Keratinocyte (primary cell): ENCODE measurements around the gene LGALS16. TPM values are rescaled to one million over a fixed set of nuclear protein-coding genes. Genes with fewer than 3 reads are reported as not detected.

Source experiments
- DNase-seq: peaks from one replicate; pipeline ENCODE4 v3.0.0-alpha.2; 2011; ENCODE audit warnings: low read depth, missing footprints, low spot score
- FAIRE-seq: peaks from 2 replicates; lab custom pipeline; 2011; peaks lifted over from hg19 to GRCh38; lab: Jason Lieb, UNC
- H2AFZ ChIP-seq: 2 replicates; pipeline ENCODE4 v1.6.0; 2012; ENCODE audit warnings: low read length, control low read depth, inconsistent platforms; ENCODE audit not compliant: control insufficient read depth
- H3K27ac ChIP-seq: 2 replicates; pipeline ENCODE4 v1.5.1; 2011; ENCODE audit warnings: low read length; ENCODE audit not compliant: control insufficient read depth, insufficient read depth
- H3K27me3 ChIP-seq: 3 replicates; pipeline ENCODE4 v1.6.0; 2011; ENCODE audit warnings: low read length; ENCODE audit not compliant: control insufficient read depth, insufficient read depth; ENCODE audit errors: extremely low read depth
- H3K36me3 ChIP-seq, 2 experiments: 2 replicates in 1 of 2; 3 replicates in 1 of 2; pipeline ENCODE4 v1.5.1; 2011; ENCODE audit warnings: low read length in 2 of 2, mild to moderate bottlenecking in 1 of 2; ENCODE audit not compliant: control insufficient read depth in 2 of 2, insufficient read depth in 2 of 2; ENCODE audit errors: extremely low read depth in 1 of 2
- H3K4me1 ChIP-seq: 3 replicates; pipeline ENCODE4 v1.5.1; 2011; ENCODE audit warnings: low read length; ENCODE audit not compliant: control insufficient read depth, insufficient read depth; ENCODE audit errors: extremely low read depth
- H3K4me2 ChIP-seq: 3 replicates; pipeline ENCODE4 v1.6.0; 2011; ENCODE audit warnings: low read depth, low read length; ENCODE audit not compliant: control insufficient read depth, insufficient read depth; ENCODE audit errors: extremely low read depth
- H3K4me3 ChIP-seq, 3 experiments: fragments of 200-600 bp in 1 of 3; sonication (generic) in 1 of 3; 2 replicates in 2 of 3; 3 replicates in 1 of 3; pipeline ENCODE4 v1.5.1; 2011 to 2016; ENCODE audit warnings: low read length in 3 of 3, mild to moderate bottlenecking in 3 of 3, control low read depth in 2 of 3, inconsistent platforms in 1 of 3, low read depth in 1 of 3, mixed read lengths in 1 of 3, mixed run types in 1 of 3, moderate library complexity in 1 of 3; ENCODE audit not compliant: control insufficient read depth in 2 of 3, insufficient read depth in 2 of 3; ENCODE audit errors: extremely low read depth in 1 of 3
- H3K79me2 ChIP-seq: 2 replicates; pipeline ENCODE4 v1.6.0; 2012; ENCODE audit warnings: low read length; ENCODE audit not compliant: control insufficient read depth, insufficient read depth
- H3K9ac ChIP-seq: 3 replicates; pipeline ENCODE4 v1.6.0; 2011; ENCODE audit warnings: low read length; ENCODE audit not compliant: control insufficient read depth, insufficient read depth; ENCODE audit errors: extremely low read depth
- H3K9me1 ChIP-seq: 3 replicates; pipeline ENCODE4 v1.6.0; 2011; ENCODE audit warnings: low read length; ENCODE audit not compliant: control insufficient read depth, insufficient read depth; ENCODE audit errors: extremely low read depth
- H3K9me3 ChIP-seq: 2 replicates; pipeline ENCODE4 v1.5.1; 2012; ENCODE audit warnings: low read depth, low read length; ENCODE audit not compliant: control insufficient read depth
- H4K20me1 ChIP-seq: 3 replicates; pipeline ENCODE4 v1.6.0; 2011; ENCODE audit warnings: low read length; ENCODE audit not compliant: control insufficient read depth, insufficient read depth; ENCODE audit errors: extremely low read depth
- EZH2 ChIP-seq: IDR thresholded peaks from one replicate; pipeline ENCODE4 v1.6.1; 2012; ENCODE audit warnings: inconsistent platforms, mild to moderate bottlenecking, low read length, moderate library complexity
- dilution Hi-C: fragments of 300-500 bp; cut with MboI; formaldehyde crosslinking; loops from one replicate; pipeline ENCODE4 v1.7.0; 2020; ENCODE audit warnings: low sequenced_read_pairs; ENCODE audit not compliant: extremely low pct_ligation_motif_present
- polyA plus RNA-seq, 5 experiments: library from polyadenylated mRNA; depleted of rRNA in 3 of 5; stranded (reverse) in 3 of 5; stranded (forward) in 1 of 5; unstranded in 1 of 5; fragments of >200 nt; gene quantifications; 1 replicate in 1 of 5; 2 replicates in 3 of 5; 3 replicates in 1 of 5; pipeline versions ENCODE4 v1.2.1 to v1.2.3, GENCODE V29; 2011 to 2012; ENCODE audit warnings: missing spikeins in 2 of 5, low read depth in 1 of 5, low replicate concordance in 1 of 5
- TF ChIP-seq, protein P1 (sequence below), 3 experiments: IDR thresholded peaks in 1 of 3; conservative IDR thresholded peaks in 1 of 3; optimal IDR thresholded peaks in 1 of 3; 2 replicates in 2 of 3; 3 replicates in 1 of 3; pipeline versions ENCODE3 to v1.5.1; 2011; ENCODE audit warnings: low read length in 3 of 3, mild to moderate bottlenecking in 3 of 3, moderate library complexity in 2 of 3, control low read depth in 1 of 3, inconsistent platforms in 1 of 3; ENCODE audit not compliant: insufficient read depth in 2 of 3; ENCODE audit errors: extremely low read depth in 1 of 3

Gene LGALS16
- polyA plus RNA-seq, 1 donor (not counting 4 experiments of a cell fraction or from before 2014, with no cell fraction given) = not detected

DNA sequence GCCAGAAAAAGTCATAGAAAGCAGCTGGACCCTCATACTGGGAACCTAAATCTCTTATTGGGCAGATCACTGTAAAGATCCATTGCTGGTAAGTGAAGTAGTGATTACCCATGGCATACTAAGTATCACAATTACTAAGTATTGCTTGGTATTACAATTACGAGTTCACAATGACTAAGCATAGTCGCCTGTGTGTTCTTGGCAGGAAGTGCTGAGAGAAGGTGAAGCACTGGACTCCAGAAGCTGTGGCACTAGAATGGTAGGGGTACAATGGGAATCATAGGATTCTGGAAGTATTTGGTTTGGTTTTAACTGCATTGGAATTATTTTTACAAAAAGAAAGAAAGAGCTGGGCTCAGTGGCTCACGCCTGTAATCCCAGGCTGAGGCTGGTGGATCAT is 20.3 kb downstream of the LGALS16 start:
- no peak for TF ChIP-seq EZH2
- TF ChIP-seq, protein P1, sequence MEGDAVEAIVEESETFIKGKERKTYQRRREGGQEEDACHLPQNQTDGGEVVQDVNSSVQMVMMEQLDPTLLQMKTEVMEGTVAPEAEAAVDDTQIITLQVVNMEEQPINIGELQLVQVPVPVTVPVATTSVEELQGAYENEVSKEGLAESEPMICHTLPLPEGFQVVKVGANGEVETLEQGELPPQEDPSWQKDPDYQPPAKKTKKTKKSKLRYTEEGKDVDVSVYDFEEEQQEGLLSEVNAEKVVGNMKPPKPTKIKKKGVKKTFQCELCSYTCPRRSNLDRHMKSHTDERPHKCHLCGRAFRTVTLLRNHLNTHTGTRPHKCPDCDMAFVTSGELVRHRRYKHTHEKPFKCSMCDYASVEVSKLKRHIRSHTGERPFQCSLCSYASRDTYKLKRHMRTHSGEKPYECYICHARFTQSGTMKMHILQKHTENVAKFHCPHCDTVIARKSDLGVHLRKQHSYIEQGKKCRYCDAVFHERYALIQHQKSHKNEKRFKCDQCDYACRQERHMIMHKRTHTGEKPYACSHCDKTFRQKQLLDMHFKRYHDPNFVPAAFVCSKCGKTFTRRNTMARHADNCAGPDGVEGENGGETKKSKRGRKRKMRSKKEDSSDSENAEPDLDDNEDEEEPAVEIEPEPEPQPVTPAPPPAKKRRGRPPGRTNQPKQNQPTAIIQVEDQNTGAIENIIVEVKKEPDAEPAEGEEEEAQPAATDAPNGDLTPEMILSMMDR (optimal IDR thresholded peaks at IDR 0.05 in 1 of 3, IDR thresholded peaks at IDR 0.05 in 1 of 3, conservative IDR thresholded peaks at IDR 0.05 in 1 of 3; ENCODE audit: extremely low read depth in 1 of 3, insufficient read depth in 2 of 3, low read length in 3 of 3) = no peak
- Histone ChIP-seq H3K79me2 (no peaks in the 10 kb centered on the region), H3K27ac (no peak overlapping the region), H3K27me3 (no peaks in the 10 kb centered on the region), H3K4me3 (no peak overlapping the region), H3K9me1 (no peaks in the 10 kb centered on the region), H3K36me3 (no peaks in the 10 kb centered on the region), H3K9me3 (no peaks in the 10 kb centered on the region), H2AFZ (no peak overlapping the region), H3K9ac (no peak overlapping the region), H3K4me2 (no peak overlapping the region), H4K20me1 (no peaks in the 10 kb centered on the region), H3K4me1 (no peaks in the 10 kb centered on the region)
- FAIRE-seq (no peak), DNase-seq (no peak)
- dilution Hi-C loops = no loop called here

DNA sequence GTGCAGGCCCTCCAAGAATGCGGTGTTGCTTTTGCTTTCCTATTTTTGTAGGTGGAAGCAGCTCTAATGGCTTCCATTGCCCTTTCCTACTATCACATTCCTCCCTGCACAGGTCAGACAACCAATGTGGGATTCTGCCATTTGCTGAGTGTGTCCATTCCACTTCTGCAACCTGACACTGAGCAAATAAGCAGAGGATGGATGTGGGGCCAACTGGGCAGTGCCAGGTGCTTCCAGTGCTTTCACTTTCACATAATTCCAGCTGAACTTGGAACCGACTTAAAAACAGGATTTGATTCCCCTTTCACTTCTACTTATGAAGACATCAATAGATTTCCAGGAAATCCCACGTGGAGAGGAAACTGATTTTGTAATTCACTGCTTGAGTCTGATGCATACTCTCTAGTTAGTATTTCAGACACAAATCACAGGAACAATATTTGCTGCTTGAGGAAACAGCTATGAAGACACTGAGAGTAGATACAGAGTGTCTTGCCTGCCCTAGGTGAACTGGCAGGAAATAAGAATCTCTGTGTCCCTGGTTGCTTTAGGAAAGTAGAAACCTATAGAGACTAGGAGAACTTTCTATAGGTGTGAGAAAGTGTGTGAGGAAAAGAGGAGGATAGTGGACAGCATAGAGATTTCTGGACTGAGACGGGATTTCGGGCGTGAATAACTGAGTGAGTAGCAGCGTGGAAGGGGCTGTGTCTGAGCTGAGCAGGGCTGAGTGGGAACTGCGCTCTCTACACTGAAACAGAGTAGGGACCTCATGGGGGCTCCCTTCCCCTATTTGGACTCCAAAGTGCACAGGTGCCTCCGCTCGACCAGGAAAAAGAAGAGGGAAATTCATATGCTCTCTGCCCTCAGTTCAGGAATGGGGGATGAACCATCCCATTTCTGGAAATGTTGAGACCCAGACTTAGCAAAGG is 22.5 kb downstream of the LGALS16 start:
- no peak for DNase-seq

More for the DNA sequence above, 22.5 kb downstream of the LGALS16 start:
- FAIRE-seq = no peak
- no peak overlapping the region for H3K4me2 ChIP-seq
- H3K36me3 ChIP-seq = no peaks in the 10 kb centered on the region
- H3K9ac ChIP-seq = no peak overlapping the region
- H3K4me3 ChIP-seq = no peak overlapping the region
- TF ChIP-seq EZH2 = no peak
- TF ChIP-seq, protein P1 (optimal IDR thresholded peaks at IDR 0.05 in 1 of 3, IDR thresholded peaks at IDR 0.05 in 1 of 3, conservative IDR thresholded peaks at IDR 0.05 in 1 of 3; ENCODE audit: extremely low read depth in 1 of 3, insufficient read depth in 2 of 3, low read length in 3 of 3) = no peak
- H3K27ac ChIP-seq = no peak overlapping the region
- no peaks in the 10 kb centered on the region for H3K27me3 ChIP-seq
- H2AFZ ChIP-seq = no peak overlapping the region
- H3K9me3 ChIP-seq = no peaks in the 10 kb centered on the region
- no peaks in the 10 kb centered on the region for H3K4me1 ChIP-seq
- dilution Hi-C loops = no loop called here
- no peaks in the 10 kb centered on the region for H3K9me1 ChIP-seq
- no peaks in the 10 kb centered on the region for H3K79me2 ChIP-seq
- no peaks in the 10 kb centered on the region for H4K20me1 ChIP-seq
